Endothelial cell of umbilical vein (primary cell): Measurements from ENCODE around the gene ENPP3.

ENCODE experiments used
- EZH2 ChIP-seq: IDR thresholded peaks from 2 replicates; pipeline ENCODE4 v1.6.1; 2012; ENCODE audit warnings: borderline replicate concordance, low read depth, mild to moderate bottlenecking, moderate library complexity, low read length, inconsistent platforms; ENCODE audit not compliant: severe bottlenecking
- TF ChIP-seq, protein P1 (sequence below): IDR thresholded peaks from 2 replicates; pipeline ENCODE4 v1.6.1; 2011; ENCODE audit not compliant: insufficient read depth, insufficient read length
- TF ChIP-seq, protein P2 (sequence below), 2 donors: IDR thresholded peaks; 1 replicate in 1 of 2; 2 replicates in 1 of 2; pipeline ENCODE4 v1.5.1; 2011; ENCODE audit warnings: low read length in 2 of 2, mild to moderate bottlenecking in 2 of 2, moderate library complexity in 2 of 2, control low read depth in 1 of 2, inconsistent platforms in 1 of 2, low read depth in 1 of 2; ENCODE audit not compliant: insufficient read depth in 1 of 2; ENCODE audit errors: extremely low read depth in 1 of 2

DNA sequence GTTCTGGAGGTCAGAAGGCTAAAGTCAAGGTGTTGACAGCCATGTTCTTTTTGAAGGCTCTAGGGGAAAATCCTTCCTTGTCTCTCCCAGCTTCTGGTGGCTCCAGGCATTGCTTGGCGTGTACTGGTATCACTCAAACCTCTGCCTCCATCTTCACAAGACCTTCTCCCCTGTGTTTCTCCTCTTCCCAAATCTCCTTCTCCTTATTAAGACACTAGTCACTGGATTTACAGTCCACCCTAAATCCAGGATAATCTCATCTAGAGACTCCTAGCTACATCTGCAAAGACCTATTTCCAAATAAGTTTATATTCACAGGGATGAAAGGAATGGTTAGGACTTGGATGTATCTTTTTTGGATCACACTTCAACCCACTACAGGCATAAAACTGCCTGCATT, 99.7 kb downstream of the ENPP3 start:
- TF ChIP-seq EZH2, result no peak
- TF ChIP-seq, protein P1, sequence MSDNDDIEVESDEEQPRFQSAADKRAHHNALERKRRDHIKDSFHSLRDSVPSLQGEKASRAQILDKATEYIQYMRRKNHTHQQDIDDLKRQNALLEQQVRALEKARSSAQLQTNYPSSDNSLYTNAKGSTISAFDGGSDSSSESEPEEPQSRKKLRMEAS, result no peak
- TF ChIP-seq, protein P2, sequence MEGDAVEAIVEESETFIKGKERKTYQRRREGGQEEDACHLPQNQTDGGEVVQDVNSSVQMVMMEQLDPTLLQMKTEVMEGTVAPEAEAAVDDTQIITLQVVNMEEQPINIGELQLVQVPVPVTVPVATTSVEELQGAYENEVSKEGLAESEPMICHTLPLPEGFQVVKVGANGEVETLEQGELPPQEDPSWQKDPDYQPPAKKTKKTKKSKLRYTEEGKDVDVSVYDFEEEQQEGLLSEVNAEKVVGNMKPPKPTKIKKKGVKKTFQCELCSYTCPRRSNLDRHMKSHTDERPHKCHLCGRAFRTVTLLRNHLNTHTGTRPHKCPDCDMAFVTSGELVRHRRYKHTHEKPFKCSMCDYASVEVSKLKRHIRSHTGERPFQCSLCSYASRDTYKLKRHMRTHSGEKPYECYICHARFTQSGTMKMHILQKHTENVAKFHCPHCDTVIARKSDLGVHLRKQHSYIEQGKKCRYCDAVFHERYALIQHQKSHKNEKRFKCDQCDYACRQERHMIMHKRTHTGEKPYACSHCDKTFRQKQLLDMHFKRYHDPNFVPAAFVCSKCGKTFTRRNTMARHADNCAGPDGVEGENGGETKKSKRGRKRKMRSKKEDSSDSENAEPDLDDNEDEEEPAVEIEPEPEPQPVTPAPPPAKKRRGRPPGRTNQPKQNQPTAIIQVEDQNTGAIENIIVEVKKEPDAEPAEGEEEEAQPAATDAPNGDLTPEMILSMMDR (IDR thresholded peaks at IDR 0.05; ENCODE audit: extremely low read depth in 1 of 2, insufficient read depth in 1 of 2, low read depth in 1 of 2, low read length in 2 of 2), result no peak
